Muscle of arm (tissue), 12 donors: Measurements from ENCODE around the gene EDN1. TPM values are rescaled to one million over a fixed set of nuclear protein-coding genes. Genes with fewer than 3 reads are reported as not detected.

ENCODE experiments used
- DNase-seq: peaks from one replicate; pipeline ENCODE4 v3.0.0-alpha.2; 2013
- polyA plus RNA-seq, 12 donors: library from polyadenylated mRNA; unstranded; fragments of 120-200 nt; gene quantifications; one replicate each; pipeline ENCODE4 v1.2.1, GENCODE V29; 2013; ENCODE audit not compliant: insufficient read length in 12 of 12

The EDN1 gene
- polyA plus RNA-seq, 12 donors, result 1.6 to 13.8 (median 3.8) TPM; not detected in 1

DNA sequence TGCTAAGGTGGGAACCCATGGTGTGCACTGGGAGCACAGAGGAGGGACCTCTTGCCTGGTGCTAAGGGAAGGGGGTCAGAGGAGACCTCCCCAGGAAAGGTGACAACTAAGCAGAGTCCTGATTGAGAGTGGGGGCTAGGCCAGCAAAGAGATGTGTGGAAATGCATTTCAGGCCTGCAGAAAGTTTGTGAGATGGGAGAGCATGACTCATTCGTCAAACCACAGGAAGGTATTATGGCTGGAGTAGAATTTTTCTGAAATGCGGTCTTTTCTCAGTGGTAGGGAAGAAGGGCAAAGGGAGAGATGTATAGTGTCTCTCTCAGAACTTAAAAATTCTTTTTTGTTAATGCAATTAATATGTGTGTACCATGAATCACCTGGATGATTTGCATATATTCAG lies 23.6 kb upstream of the EDN1 start:
- no peak for DNase-seq

DNA sequence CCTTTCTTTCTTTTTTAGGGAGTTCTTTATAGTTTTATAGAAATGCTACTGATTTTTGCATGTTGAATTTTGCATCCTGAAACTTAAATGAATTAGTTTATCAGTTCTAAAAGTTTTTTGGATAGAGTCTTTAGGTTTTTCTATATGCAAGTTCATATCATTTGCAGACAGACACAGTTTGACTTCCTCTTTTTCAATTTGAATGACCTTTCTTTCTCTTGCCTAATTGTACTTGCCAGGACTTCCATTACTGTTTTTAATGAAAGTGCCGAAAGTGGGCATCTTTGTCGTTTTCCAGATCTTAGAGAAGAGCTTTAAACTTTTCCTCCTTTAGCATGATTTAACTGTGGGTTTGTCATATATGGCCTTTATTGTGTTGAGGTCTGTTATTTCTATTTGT lies 21.1 kb upstream of the EDN1 start:
- no peak for DNase-seq

DNA sequence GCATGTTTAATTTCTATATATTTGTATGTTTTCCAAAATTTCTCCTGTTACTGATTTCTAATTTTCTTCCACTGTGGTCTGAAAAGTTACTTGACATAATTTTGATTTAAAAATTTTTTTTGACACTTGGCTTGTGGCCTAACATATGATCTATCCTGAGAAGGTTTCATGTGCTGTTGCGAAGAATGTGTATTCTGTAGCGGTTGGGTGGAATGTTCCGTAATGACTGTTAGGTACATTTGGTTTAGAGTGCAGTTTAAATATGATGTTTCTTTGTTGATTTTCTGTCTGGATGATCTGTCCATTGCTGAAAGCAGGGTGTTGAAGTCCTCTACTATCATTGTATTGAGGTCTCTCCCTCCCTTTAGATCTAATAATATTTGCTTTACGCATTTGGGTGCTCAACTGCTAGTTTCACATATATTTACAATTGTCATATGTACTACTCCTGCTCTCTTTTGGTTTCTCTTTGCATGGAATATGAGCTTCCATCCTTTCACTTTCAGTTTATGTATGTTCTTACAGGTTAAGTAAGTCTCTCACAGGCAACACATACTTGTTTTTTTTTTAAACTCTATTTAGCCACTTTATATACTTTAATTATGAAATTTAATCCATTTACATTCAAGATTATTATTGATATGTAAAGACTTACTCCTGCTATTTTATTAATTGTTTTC lies 19.5 kb upstream of the EDN1 start:
- no peak for DNase-seq

DNA sequence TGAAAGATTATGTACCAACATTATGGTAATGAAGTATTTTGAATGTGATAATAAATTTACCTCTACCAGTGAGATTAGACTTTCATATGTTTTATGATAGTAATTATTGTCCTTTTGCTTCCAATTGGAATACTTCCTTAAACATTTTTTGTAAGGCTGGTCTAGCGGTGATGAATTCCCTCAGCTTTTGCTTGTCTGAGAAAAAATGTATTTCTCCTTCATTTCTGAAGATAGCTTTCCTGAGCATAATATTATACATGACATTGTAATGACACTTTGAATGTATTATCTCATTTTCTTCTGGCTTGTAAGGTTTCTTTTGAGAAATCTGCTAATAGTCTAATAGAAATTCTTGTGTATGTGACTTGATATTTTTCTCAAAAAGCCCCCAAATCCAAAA lies 18.6 kb upstream of the EDN1 start:
- no peak for DNase-seq

DNA sequence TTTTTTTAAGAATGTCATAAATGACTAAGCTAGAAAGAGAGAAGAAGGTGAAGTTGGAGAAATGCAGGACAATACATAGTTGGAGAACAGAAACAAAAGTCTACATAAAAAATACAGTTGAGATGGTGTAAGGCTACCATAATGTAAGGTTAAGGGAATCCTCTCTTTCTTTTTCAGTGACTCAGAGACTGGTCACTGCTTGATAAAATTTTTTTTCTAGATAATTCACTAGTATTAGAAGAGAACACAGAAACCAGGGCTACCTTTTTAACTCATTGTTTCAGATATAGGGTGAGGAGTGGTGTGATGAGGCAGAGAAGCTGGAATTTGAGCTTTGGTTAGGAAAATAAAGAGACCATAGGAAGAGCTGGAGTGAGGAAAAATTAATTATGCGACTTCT lies 18.2 kb upstream of the EDN1 start:
- no peak for DNase-seq

DNA sequence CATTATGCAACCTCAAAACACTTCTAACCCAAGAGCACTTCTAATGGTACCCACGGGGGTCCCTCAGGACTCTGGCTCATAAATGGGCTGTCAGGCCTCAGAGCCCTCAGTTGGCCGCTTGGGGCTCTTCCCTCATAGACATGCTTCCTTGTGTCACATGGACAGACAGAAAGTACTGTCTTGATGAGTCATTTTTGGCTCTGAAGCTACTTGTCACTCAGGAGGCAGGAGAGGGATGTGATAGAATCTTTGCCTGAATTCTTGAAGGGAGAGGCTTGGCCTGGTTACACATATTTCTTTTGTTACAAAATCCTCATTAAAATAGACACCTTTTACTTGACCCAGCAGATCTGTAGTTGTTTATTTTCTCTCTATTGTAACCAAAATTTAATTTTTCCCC lies 15.1 kb upstream of the EDN1 start:
- no peak for DNase-seq

DNA sequence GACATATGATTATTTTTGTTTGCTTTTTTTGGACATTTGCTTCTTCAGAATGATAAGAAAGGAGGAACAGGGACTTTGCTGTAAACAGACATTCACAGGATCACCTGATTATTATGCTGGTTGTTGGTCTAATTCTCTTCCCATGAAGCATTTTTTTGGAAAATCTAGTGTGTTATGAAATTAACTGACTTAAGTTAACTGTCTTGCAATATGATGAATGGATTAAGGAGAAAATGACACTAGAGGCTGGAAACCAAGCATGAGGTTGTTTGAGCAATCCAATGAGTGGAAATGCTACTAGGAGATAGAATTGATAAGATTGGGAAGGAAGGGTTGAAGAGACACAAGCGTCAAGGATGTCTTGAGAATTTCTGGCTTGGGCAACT lies 13.2 kb upstream of the EDN1 start:
- no peak for DNase-seq

DNA sequence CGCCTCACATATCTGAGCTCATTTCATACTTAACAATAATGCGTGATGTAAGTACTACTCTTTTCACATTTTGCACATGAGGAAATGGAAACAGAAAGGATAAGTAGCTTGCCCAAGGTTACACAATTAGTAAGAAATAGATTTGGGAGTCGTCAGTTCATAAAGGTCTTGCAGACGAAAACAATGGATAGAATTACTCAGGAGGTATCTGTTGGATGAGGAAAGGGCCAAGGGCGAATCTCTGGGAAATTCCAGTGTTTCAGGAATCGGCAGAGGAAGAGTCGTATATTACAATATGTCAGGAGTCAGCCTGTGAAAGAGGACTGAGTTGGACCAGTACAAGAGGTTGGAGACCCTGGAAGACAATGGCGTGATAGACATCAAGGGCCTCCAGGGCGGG lies 12.8 kb upstream of the EDN1 start:
- no peak for DNase-seq

DNA sequence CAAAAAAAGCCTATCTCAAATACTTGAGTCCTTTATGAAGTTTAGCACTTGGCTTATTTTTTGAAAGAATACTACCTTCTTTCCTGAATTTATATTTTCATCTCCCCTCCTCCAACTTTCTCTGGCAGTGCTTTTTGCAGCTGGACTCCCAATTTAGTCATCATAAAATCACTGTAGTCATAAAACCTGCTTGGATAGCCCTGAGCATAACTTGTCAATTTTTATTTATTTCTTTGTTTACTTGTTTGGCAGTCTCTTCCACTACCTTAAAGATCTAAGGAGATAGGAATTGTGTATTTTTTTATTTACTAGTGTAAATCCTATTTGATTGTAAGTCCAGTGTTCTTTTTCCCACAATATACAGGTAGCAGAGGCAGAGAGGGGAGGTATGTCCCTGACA lies 11.2 kb upstream of the EDN1 start:
- no peak for DNase-seq

DNA sequence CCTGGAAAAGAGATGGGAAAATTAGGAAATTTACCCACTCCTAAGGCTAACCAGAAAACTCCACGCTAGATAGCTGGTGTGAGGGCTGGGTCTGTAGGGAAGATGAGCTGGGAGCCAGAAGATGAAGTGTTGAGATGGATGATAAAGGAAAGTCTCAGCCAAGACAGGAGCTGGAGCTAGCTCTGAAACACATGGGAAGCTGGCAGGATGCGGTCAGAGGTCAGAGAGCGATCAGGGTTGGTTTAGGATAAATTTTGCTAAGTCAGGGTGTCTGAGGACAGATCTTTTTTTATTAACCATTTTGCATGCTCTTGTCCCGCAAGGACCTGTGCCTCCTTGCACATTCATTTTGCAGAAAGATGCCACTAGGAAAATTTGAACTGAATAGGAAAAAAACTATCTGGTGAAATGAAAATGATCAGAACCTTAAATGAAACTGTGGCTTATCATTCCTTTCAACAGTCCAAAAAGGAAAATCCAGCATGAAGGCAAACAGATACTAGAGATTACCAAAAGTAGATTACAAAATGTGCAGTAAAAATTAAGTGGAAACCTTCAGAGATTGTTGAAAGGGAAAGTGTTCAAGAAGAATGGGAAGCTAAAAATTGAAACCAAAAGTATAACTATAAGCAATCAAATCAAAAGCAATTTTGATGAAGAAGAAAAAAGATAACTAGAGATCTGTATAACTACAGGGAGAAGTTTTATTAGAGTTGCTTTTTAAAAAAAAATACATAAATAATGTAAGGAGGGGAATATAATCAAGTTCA lies 10.7 kb upstream of the EDN1 start:
- no peak for DNase-seq

DNA sequence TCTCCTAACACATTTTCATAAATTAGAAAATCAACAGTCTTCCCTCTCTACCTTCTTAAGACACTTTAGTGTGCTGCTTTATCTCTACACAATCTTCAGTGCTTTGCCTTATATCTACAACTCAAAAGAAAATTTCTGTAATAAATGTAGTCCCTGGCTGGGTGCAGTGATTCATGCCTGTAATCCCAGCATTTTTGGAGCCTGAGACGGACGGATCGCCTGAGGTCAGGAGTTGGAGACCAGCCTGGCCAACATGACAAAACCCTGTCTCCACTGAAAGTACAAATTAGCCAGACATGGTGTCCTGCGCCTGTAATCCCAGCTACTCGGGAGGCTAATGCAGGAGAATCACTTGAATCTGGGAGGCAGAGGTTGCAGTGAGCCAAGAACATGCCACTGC lies 9.7 kb upstream of the EDN1 start:
- DNase-seq, result no peak

DNA sequence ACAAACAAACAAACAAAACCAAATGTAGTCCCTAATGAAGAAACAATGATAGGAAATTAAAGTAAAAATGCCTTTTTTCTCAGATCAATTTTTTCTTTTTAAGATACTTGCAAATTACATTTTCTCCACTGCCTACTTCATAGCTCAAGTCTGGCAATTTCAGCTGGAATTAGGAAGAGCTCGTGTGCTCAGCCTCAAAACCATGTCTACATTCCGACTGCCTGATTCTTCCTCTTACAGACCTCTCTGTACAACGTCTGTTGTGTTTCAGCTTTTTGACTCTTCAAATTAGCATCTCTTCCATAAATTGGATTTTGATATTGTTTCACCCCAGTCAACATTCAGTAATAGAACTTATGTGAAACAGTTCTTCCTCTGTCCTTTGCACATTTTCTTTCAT lies 9.3 kb upstream of the EDN1 start:
- DNase-seq, result no peak

DNA sequence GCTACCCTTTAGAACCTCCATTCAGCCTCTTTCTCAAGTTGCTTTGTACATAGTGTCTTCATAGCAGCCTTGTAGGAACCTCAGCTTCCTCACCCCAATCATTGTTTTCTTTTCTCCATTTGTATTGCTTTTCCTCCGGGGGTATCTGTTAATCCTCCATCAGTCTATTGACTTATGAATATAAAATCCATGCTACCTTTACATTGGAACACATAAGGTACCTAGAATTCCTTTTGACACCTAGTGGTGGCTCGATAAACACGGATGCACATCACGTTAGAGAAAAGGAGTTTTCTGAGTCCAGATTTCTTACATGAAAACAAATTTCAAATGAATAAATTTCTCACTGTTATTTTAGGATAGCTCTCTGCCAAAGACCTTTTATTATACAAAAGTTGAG lies 6.3 kb upstream of the EDN1 start:
- no peak for DNase-seq

DNA sequence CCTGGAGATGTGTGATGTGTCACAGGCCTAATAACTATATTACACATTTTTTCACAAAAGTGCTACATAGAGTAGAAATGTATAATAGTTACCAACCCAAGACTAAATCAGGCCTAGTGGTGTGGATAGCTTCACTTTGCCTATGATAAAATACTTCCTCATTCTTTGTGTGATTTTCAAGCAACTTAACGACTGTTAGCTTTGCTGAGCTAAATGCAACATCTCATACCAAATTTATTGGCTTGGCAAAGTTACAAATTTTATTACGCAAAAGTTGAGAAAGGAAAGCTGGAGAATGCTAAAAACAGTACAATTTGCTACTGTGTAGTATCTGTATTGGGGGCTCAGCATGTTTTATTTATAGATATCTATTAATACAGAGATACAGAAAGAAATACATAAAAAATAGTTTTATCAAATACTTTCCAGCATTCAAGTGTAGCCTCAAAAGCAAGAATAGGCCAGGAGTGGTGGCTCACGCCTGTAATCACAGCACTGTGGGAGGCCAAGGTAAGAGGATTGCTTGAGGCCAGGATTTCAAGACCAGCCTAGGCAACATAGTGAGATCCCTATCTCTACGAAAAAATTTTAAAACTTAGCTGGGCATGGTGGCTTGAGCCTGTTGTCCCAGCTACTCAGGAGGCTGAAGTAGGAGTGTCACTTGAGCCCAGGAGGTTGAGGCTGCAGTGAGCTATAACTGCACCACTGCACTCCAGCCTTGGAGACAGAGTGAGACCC lies 3.6 kb upstream of the EDN1 start:
- DNase-seq, result no peak

DNA sequence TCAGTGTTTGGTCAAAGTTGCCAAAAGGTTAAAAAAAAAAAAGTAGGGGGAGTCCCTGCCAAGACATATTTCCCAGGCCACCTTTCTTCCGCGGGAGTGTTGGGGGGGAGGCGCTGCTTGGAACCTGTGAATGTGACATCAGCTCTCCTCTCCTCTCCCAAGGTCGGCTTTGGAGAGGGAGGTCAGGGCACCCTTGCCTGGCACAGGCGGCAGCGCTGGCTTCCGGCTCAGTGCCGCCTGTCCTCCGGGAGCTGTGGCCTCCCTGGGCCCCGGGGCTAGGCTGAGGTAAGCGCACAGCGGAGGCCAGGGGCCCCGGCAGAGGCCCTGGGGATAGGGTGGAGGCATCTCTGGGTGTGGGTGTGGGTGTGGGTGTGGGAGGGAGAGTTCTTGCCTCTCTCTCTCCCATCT lies 1.9 kb upstream of the EDN1 start:
- DNase-seq, result no peak

DNA sequence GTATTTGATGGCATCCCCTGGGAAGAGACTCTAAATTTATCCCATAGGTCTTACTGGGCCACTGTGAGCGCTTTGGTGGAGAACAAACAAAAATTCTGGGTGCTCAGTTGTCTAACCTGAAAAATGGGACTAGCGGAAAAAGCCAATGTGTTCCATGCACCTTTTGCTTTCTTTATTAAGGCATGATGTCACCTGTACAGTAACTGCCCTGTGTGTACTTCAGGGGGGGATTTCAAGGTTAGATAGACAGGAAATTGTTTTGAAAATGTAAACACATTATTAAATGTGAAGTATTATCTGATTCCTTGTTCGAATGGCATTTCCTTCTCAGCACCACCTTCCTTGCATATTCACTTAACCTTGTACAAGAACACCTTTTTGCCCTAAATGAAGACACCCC lies 1.2 kb upstream of the EDN1 start:
- DNase-seq, result no peak

DNA sequence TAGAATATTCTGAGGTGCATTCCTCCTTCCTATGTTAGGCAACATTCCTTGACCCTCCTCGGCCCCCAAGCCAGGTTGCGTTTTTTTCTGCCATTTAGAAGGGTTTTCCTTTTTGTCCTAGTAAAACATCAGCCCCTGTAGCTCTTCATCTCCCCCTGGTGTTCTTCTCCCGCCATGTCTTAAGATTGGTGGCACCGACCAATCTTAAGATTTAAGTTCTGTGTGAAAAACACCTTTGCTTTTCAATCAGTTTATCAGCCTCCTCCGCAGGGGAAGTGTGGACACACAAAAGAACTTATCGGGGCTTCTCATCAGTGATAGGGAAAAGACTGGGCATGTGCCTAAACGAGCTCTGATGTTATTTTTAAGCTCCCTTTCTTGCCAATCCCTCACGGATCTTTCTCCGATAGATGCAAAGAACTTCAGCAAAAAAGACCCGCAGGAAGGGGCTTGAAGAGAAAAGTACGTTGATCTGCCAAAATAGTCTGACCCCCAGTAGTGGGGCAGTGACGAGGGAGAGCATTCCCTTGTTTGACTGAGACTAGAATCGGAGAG lies 719 bp upstream of the EDN1 start:
- DNase-seq, result peak; percentile 32

DNA sequence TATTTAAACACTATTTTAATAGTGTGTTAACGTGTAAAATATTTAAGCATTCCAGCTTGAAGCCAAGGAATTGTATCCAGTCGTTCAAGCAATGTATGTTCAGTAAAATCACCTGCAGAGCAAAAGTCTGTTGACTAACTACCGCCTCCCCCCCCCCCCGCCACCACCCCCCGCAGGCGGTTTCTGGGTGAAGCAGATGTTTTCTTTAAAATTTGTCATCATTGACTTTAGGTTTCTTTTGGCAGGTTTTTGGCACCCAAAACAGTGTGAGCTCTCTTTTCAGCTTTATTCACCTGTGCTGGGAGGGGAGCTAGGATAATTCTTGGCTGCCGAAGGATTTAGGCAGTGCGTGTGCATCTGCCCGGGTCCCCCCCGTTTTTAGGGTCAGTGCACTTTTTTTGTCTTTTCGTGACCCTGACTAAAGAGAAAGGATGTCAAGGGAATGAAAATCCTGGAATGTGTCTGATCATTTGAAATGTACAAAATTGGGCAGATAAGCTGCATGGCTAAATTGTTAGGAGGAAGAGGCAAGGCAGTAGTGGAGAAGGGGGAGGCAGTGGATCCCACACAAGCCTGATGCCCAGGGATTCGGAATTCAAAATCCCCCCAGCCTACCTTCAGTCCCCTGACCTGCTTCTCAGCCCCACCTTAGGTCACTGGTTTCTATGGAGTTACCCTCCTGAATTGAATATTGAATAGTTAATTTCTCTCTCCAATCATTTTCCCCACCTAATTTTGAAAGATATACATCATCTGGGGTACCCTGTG lies 1.1 kb downstream of the EDN1 start:
- DNase-seq, result no peak

DNA sequence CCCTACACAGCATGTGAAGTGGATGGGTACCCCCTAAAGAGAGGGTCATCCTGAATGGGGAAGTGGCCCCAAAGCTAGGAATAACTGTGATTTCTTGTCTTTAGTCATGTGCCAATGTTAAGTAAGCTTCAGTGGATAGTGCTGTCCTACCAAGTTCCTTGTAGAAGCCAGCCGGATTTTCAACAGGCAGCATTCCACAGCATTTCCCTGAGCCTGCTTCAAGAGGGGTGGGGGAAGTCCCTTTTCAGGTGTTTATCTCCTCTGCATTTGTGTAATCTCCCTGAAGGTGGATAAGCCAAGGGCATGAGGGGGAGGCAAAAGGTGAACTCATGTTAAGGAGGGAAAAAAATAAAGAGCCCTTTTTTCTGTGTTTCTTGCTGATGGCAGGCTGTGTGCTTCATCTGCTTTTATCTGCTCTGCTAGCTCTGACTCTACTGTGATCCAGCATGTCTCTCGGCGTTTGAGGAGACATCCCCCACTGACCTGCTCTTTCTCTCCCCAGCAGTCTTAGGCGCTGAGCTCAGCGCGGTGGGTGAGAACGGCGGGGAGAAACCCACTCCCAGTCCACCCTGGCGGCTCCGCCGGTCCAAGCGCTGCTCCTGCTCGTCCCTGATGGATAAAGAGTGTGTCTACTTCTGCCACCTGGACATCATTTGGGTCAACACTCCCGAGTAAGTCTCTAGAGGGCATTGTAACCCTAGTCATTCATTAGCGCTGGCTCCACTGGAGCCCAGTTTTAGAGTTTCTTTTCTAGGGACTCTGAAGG lies 1.9 kb downstream of the EDN1 start:
- no peak for DNase-seq

DNA sequence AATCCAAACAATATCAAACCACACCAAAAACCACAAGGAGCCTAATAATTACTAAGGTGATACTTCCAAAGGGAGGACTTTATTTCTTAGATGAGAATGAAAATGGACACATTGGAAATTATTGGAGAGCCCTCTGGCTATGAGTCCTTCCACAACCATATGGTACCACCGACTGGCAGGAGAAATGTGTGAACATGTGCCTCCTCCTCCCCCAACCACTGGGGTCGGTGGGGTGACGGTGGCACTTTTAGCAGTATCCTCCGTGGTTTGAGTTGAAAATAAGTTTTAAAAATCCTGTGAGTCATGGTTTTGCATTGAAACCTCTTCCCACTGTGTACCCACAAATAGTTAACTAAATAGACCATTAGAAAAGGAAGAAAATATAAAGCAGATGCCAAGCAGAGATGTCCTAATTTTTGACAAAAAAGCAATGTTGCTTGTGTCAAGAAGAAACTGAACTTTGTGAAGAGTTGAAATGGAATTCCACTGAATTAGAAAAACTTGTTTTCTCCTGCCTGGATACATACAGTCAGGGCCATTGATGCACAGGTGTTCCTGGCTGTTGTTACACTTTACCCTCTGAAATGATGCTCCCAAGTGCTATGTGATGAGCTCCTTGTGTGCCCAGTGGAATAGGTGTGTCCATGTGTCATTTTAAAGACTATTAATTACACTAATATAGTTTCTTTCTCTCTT lies 3.2 kb downstream of the EDN1 start:
- no peak for DNase-seq
